Measurements from ENCODE around the gene ALLC.

Gene ALLC

DNA sequence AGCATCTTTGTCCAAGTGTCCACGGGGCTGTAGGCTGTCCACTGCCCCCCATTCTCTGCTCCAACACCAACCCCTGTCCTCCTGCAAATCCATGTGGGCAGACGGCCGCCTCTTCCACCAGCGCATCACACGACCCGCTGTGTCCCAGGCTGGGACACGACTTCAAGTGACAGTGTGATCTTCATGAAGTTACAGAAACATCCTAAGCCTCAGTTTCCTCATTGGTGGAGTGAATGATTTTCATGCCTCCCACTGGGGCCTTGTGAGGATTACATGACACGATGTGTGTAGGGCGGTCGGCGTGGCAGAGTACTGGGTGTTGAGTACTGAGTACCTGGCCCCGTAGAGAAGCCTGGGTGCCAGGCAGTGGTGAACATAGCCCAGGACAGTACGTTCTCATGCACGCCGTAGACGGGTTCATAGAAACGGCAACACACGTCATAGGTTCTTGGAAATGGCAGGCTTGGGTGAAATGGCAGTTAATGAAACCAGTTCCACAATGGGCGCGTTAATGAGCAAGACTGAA is 9.3 kb upstream of the ALLC start:
- DNase-seq = no peak
- Histone ChIP-seq H3K36me3 (no peaks in the 10 kb centered on the region), H3K4me3 (no peak overlapping the region), H3K9me3 (no peaks in the 10 kb centered on the region), H3K27ac (no peak overlapping the region), H3K27me3 (peaks cover 0 to 1% of the 10 kb centered on the region in 2 donors), H3K4me1 (peaks cover 0 to 13% (median 5%) of the 10 kb centered on the region in 4 donors)
- TF ChIP-seq, protein P1, sequence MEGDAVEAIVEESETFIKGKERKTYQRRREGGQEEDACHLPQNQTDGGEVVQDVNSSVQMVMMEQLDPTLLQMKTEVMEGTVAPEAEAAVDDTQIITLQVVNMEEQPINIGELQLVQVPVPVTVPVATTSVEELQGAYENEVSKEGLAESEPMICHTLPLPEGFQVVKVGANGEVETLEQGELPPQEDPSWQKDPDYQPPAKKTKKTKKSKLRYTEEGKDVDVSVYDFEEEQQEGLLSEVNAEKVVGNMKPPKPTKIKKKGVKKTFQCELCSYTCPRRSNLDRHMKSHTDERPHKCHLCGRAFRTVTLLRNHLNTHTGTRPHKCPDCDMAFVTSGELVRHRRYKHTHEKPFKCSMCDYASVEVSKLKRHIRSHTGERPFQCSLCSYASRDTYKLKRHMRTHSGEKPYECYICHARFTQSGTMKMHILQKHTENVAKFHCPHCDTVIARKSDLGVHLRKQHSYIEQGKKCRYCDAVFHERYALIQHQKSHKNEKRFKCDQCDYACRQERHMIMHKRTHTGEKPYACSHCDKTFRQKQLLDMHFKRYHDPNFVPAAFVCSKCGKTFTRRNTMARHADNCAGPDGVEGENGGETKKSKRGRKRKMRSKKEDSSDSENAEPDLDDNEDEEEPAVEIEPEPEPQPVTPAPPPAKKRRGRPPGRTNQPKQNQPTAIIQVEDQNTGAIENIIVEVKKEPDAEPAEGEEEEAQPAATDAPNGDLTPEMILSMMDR (IDR thresholded peaks at IDR 0.05) = no peak
- intact Hi-C loops (cut with DNase I; ENCODE audit: low total_unique reads) = no loop called here

DNA sequence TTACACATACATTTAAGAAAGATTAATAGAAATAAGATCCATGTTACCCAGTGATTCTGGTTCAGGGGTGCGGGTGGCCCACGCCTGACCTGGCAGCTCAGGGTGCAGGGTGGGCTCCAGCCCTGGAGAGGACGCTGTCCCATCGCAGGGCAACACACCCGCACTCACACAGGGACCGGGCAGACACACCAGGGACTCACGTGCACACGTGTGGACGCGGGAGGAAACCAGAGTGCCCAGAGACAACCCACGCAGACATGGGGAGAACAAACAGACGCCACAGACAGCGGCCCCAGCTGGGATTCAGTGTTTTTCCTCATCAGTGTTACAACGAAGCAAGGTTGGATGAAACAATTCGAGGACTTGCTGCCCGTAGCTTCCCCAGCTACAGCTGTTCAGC is 8.4 kb upstream of the ALLC start:
- no peak for DNase-seq
- Histone ChIP-seq H3K4me1 (peaks cover 0 to 13% (median 5%) of the 10 kb centered on the region in 4 donors), H3K4me3 (no peak overlapping the region), H3K27ac (no peak overlapping the region), H3K27me3 (peaks cover 0 to 10% of the 10 kb centered on the region in 2 donors), H3K36me3 (no peaks in the 10 kb centered on the region), H3K9me3 (no peaks in the 10 kb centered on the region)
- intact Hi-C loops (cut with DNase I; ENCODE audit: low total_unique reads) = no loop called here
- TF ChIP-seq, protein P1 (IDR thresholded peaks at IDR 0.05) = no peak

DNA sequence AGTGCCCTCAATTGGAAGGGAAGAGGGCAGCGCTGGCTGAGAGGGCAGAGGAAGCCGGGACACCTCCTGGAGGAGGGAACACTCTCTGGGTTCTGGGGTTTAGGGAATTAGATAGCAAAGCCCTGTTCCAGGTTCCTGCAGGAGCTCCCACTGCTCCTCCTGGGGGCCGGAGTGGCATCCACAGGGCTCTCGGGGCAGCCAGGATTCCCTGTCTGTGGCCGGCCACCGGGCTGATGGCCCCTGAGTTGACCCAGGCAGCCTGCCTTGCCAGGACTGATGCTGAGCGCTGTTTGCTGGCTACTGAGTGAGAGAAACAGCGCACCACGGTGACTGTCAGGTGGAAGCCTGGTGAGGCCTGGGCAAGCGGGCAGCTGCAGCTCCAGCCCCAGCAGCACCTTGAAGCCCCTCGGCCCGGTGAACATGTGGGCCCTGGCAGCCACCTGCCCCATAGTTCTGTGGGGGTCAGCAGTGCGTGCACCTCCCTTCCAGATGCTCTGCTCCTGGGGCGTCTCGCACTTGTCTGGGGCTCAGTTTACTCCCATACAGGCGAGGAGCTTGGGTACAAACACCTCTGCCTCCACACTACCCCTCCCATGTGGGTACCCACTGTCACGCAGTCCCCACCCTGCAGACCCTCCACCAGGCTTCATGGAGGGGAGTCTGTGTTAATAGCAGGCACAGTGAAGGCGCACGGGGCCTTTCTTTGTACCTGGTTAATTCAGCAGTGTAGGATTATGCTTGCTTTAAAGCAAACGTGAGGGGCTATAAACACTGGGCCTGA is 7.7 kb upstream of the ALLC start:
- H3K27ac ChIP-seq = no peak overlapping the region
- intact Hi-C loops (cut with DNase I; ENCODE audit: low total_unique reads) = loop anchor here (2.0 kb wide), 1 partner anchor 228 kb away; no protein-coding TSS in a partner anchor
- peaks cover 0 to 10% of the 10 kb centered on the region in 2 donors for H3K27me3 ChIP-seq
- no peak for DNase-seq
- TF ChIP-seq, protein P1 (IDR thresholded peaks at IDR 0.05) = no peak
- no peak overlapping the region for H3K4me3 ChIP-seq
- no peaks in the 10 kb centered on the region for H3K9me3 ChIP-seq
- peaks cover 0 to 13% (median 5%) of the 10 kb centered on the region in 4 donors for H3K4me1 ChIP-seq
- H3K36me3 ChIP-seq = no peaks in the 10 kb centered on the region

DNA sequence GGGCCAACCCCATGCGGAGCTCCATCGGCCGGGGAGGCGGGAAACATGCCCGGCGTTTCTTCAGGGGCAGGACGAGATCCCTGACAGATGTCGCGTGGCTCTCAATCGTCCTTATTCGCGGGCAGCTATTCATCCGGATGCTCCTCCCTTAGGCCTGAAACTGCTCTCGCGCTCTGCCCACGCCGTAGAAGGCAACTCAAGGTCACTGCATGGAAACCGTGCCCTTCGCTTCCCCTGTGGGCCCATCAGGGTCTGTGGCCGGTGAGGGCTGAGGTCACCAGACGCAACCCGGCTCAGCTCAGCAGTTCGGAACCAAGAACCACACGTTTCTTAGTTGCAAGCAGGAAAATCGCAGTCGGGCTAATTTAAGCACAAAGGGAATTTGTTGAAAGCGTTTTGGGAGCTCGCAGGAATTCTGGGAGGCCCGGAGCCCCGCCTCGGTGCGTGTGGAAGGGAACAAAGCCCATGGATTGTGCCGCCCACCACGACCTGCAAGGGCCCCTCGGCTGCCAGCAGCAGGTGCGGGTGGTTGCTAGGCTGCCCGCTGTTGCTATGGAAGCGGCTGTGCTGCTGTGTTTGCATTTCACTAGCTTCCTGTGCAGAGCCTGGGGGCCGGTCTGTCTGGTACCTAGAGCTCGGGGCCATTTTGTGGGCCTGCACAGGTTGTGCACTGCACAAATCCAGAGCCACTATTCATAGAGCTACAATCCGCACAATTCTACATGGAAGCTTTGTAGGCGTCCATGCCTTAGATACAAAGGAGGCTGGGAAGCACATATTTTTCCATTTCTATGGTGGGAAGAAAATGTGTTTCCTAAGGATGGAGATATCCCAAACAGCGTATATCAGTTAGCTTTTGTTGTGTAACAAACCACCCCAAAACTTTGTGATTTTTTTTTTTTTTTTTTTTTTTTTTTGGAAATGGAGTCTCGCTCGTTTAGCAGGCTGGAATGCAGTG is 6.0 kb upstream of the ALLC start:
- DNase-seq = no peak
- Histone ChIP-seq H3K4me3 (peak overlapping the region; percentile 6 to 30), H3K4me1 (peaks cover 0 to 13% (median 5%) of the 10 kb centered on the region in 4 donors), H3K27me3 (peaks cover 0 to 10% of the 10 kb centered on the region in 2 donors), H3K9me3 (no peaks in the 10 kb centered on the region), H3K36me3 (no peaks in the 10 kb centered on the region), H3K27ac (peak overlapping the region in 1 of 2 donors; percentile 29)
- TF ChIP-seq, protein P1 (IDR thresholded peaks at IDR 0.05) = no peak
- intact Hi-C loops (cut with DNase I; ENCODE audit: low total_unique reads) = loop anchor here (2.0 kb wide), 1 partner anchor 229 kb away; no protein-coding TSS in a partner anchor

DNA sequence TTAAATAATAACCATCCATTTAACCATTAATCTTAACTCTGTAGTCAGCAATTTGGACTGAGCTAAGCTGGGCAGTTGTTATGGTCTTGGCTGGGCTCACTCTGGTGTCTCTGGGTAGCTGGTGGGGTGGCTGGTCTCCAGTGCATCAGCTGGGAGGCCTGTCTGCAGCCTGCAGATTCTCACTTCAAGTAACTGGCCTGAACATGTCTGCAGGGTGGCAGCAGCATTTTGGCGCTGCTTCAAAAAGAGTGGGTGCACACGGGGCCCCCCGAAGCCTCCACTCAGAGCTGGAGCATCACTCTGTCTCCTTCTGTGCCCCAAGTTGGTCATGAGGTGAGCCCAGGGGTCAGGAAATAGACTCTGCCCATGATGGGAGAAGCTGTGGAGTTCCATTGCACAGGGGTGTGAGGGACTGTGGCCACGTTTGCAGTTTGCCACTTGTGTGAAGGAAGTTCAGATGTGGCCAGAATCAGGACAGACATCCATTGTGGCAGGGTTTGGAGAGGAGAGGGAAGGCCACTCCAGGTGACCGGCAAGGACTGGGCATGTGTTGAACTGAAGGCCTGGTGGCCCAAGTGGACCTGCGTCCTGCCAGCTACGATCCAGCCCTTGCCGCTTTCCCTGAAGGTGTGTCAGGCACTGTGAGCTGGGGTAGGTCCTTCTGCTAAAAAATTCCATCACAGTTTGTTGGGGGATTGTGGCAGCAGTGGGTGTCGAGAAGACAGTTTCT is 4.9 kb upstream of the ALLC start:
- intact Hi-C loops (cut with DNase I; ENCODE audit: low total_unique reads) = no loop called here
- TF ChIP-seq, protein P1 (IDR thresholded peaks at IDR 0.05) = no peak
- Histone ChIP-seq H3K27ac (no peak overlapping the region), H3K27me3 (peaks cover 0 to 10% of the 10 kb centered on the region in 2 donors), H3K4me1 (peaks cover 0 to 13% (median 5%) of the 10 kb centered on the region in 4 donors), H3K4me3 (no peak overlapping the region), H3K36me3 (no peaks in the 10 kb centered on the region), H3K9me3 (no peaks in the 10 kb centered on the region)
- no peak for DNase-seq
